Endodermal cell (in vitro differentiated cells): Measurements from ENCODE around the gene NXPH3. TPM values are rescaled to one million over a fixed set of nuclear protein-coding genes. Genes with fewer than 3 reads are reported as not detected.

Experiments
- DNase-seq: peaks from one replicate; pipeline ENCODE4 v3.0.0-alpha.2; 2017
- H3K27ac ChIP-seq: 2 replicates; pipeline ENCODE4 v1.5.1; 2013; ENCODE audit warnings: mild to moderate bottlenecking, low read depth, low read length, moderate library complexity
- H3K27me3 ChIP-seq: 2 replicates; pipeline ENCODE4 v1.6.1; 2013; ENCODE audit warnings: mild to moderate bottlenecking, low read length, moderate library complexity; ENCODE audit not compliant: insufficient read depth, control insufficient read depth, poor library complexity, severe bottlenecking
- H3K36me3 ChIP-seq: 2 replicates; pipeline ENCODE4 v1.7.0; 2013; ENCODE audit warnings: mild to moderate bottlenecking, low read length, moderate library complexity; ENCODE audit not compliant: control insufficient read depth, insufficient read depth
- H3K4me1 ChIP-seq: one replicate; pipeline ENCODE4 v1.7.0; 2013; ENCODE audit warnings: low read length; ENCODE audit not compliant: control insufficient read depth, insufficient read depth
- H3K4me3 ChIP-seq: 2 replicates; pipeline ENCODE4 v1.5.1; 2013; ENCODE audit warnings: mild to moderate bottlenecking, low read length, moderate library complexity
- H3K9ac ChIP-seq: 2 replicates; pipeline ENCODE4 v1.6.1; 2013; ENCODE audit warnings: mild to moderate bottlenecking, low read length, moderate library complexity; ENCODE audit not compliant: poor library complexity, severe bottlenecking; ENCODE audit errors: extremely low read depth
- H3K9me3 ChIP-seq: 2 replicates; pipeline ENCODE4 v1.6.1; 2013; ENCODE audit warnings: mild to moderate bottlenecking, low read length, moderate library complexity; ENCODE audit not compliant: control insufficient read depth
- H3K27ac Mint-ChIP-seq: 2 replicates; pipeline ENCODE4 v1.8.0; 2020; ENCODE audit warnings: mixed read lengths
- H3K27me3 Mint-ChIP-seq: 2 replicates; pipeline ENCODE4 v1.8.0; 2021; ENCODE audit warnings: mild to moderate bottlenecking, mixed read lengths; ENCODE audit not compliant: insufficient read depth
- H3K36me3 Mint-ChIP-seq: 2 replicates; pipeline ENCODE4 v1.8.0; 2020; ENCODE audit warnings: low read depth, mixed read lengths
- H3K4me1 Mint-ChIP-seq: 2 replicates; pipeline ENCODE4 v1.8.0; 2020; ENCODE audit warnings: mixed read lengths
- H3K4me3 Mint-ChIP-seq: 2 replicates; pipeline ENCODE4 v1.8.0; 2020; ENCODE audit warnings: mild to moderate bottlenecking, moderate library complexity, mixed read lengths
- H3K9me3 Mint-ChIP-seq: 2 replicates; pipeline ENCODE4 v1.8.0; 2020; ENCODE audit warnings: mild to moderate bottlenecking, mixed read lengths
- WGBS, 2 experiments: methylation state at CpG; one replicate each; pipeline versions ENCODE4 v1.1.5 to v1.1.7; 2013; ENCODE audit warnings: missing lambda C conversion rate in 2 of 2, mixed read lengths in 1 of 2; ENCODE audit not compliant: insufficient coverage in 1 of 2, insufficient read length in 1 of 2; 5-methylcytosine and 5-hydroxymethylcytosine counted together
- total RNA-seq, 2 donors: library from RNA; stranded (reverse); fragmentation: NEBNext Ultra II Directional in 1 of 2; extraction: Animal tissue kit (Norgen Biotek cat#: 25700) in 1 of 2; gene quantifications; 2 replicates in 1 of 2; 3 replicates in 1 of 2; pipeline ENCODE4 v1.2.1, GENCODE V29; 2021
- TF ChIP-seq, protein P1 (sequence below): fragments of 200-600 bp; sonication (generic); conservative IDR thresholded peaks from 2 replicates; pipeline ENCODE4 v1.5.0; 2021; ENCODE audit warnings: antibody characterized with exemption, mild to moderate bottlenecking

Gene NXPH3
- total RNA-seq, 2 donors from 2014 or later, result 3.0 to 5.9 TPM

DNA sequence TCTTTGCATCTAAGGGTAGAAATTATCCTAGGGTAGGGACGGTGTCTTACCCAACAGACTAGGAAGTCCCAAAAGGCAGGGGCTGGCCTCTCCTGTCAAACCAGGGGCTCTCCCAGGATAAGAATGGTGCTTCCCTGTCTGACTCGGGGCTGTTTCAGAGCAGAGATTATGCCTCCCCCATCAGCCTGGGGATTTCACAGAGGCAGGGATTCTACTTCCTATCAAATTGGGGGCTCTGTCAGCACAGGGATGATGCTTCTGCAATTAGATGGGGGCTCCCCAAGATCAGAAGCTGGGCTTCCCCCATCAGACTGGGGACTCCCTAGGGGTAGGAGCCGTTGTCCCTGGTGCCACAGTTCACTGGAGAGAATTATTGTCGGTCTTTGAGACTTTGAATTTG, 2.3 kb downstream of the NXPH3 start:
- Mint-ChIP-seq H3K27ac (no peak overlapping the region), H3K27me3 (peaks cover 38% of the 10 kb centered on the region), H3K4me1 (no peaks in the 10 kb centered on the region), H3K9me3 (no peaks in the 10 kb centered on the region), H3K36me3 (no peaks in the 10 kb centered on the region), H3K4me3 (no peak overlapping the region)
- Histone ChIP-seq H3K4me3 (no peak overlapping the region), H3K36me3 (no peaks in the 10 kb centered on the region), H3K4me1 (no peaks in the 10 kb centered on the region), H3K9me3 (no peaks in the 10 kb centered on the region), H3K9ac (no peak overlapping the region), H3K27ac (no peak overlapping the region), H3K27me3 (peaks cover 41% of the 10 kb centered on the region)
- TF ChIP-seq, protein P1, sequence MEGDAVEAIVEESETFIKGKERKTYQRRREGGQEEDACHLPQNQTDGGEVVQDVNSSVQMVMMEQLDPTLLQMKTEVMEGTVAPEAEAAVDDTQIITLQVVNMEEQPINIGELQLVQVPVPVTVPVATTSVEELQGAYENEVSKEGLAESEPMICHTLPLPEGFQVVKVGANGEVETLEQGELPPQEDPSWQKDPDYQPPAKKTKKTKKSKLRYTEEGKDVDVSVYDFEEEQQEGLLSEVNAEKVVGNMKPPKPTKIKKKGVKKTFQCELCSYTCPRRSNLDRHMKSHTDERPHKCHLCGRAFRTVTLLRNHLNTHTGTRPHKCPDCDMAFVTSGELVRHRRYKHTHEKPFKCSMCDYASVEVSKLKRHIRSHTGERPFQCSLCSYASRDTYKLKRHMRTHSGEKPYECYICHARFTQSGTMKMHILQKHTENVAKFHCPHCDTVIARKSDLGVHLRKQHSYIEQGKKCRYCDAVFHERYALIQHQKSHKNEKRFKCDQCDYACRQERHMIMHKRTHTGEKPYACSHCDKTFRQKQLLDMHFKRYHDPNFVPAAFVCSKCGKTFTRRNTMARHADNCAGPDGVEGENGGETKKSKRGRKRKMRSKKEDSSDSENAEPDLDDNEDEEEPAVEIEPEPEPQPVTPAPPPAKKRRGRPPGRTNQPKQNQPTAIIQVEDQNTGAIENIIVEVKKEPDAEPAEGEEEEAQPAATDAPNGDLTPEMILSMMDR, result no peak
- 82% methylated on average over 2 to 4 of the region's 4 CpGs for WGBS, 2 experiments
- no peak for DNase-seq

DNA sequence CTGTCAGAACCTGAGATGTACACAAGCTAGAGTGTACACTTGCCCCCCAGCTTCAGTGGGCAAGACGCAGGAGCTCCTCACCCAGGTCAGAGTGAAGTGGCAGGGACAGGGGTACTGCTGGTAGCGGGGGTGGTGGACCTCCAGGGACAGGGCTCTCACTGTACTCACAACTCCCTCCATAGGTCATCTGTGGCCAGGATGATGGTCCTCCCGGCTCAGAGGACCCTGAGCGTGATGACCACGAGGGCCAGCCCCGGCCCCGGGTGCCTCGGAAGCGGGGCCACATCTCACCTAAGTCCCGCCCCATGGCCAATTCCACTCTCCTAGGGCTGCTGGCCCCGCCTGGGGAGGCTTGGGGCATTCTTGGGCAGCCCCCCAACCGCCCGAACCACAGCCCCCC, 2.7 kb downstream of the NXPH3 start:
- H3K9ac ChIP-seq, result no peak overlapping the region
- H3K4me3 Mint-ChIP-seq, result no peak overlapping the region
- H3K9me3 ChIP-seq, result no peaks in the 10 kb centered on the region
- H3K27me3 ChIP-seq, result peaks cover 36% of the 10 kb centered on the region
- DNase-seq, result no peak
- 91 to 93% methylated on average over 11 to 13 of the region's 13 CpGs for WGBS, 2 experiments
- TF ChIP-seq, protein P1, result no peak
- no peaks in the 10 kb centered on the region for H3K36me3 ChIP-seq
- H3K9me3 Mint-ChIP-seq, result no peaks in the 10 kb centered on the region
- H3K36me3 Mint-ChIP-seq, result no peaks in the 10 kb centered on the region
- no peak overlapping the region for H3K4me3 ChIP-seq
- no peaks in the 10 kb centered on the region for H3K4me1 Mint-ChIP-seq
- H3K27me3 Mint-ChIP-seq, result peaks cover 34% of the 10 kb centered on the region
- no peak overlapping the region for H3K27ac Mint-ChIP-seq
- no peaks in the 10 kb centered on the region for H3K4me1 ChIP-seq
- H3K27ac ChIP-seq, result no peak overlapping the region

DNA sequence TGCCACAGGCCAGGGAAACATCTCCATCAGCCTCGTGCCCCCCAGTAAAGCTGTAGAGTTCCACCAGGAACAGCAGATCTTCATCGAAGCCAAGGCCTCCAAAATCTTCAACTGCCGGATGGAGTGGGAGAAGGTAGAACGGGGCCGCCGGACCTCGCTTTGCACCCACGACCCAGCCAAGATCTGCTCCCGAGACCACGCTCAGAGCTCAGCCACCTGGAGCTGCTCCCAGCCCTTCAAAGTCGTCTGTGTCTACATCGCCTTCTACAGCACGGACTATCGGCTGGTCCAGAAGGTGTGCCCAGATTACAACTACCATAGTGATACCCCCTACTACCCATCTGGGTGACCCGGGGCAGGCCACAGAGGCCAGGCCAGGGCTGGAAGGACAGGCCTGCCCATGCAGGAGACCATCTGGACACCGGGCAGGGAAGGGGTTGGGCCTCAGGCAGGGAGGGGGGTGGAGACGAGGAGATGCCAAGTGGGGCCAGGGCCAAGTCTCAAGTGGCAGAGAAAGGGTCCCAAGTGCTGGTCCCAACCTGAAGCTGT, 3.4 kb downstream of the NXPH3 start:
- no peaks in the 10 kb centered on the region for H3K9me3 Mint-ChIP-seq
- H3K36me3 ChIP-seq, result no peaks in the 10 kb centered on the region
- TF ChIP-seq, protein P1, result no peak
- H3K27ac Mint-ChIP-seq, result no peak overlapping the region
- no peaks in the 10 kb centered on the region for H3K4me1 Mint-ChIP-seq
- no peak overlapping the region for H3K9ac ChIP-seq
- H3K4me3 Mint-ChIP-seq, result no peak overlapping the region
- no peaks in the 10 kb centered on the region for H3K36me3 Mint-ChIP-seq
- H3K27me3 Mint-ChIP-seq, result peaks cover 28% of the 10 kb centered on the region
- H3K27me3 ChIP-seq, result peaks cover 30% of the 10 kb centered on the region
- no peaks in the 10 kb centered on the region for H3K4me1 ChIP-seq
- no peak for DNase-seq
- no peak overlapping the region for H3K4me3 ChIP-seq
- WGBS, 2 experiments, result 90 to 93% methylated on average over 12 to 17 of the region's 17 CpGs
- no peak overlapping the region for H3K27ac ChIP-seq
- no peaks in the 10 kb centered on the region for H3K9me3 ChIP-seq
